CD8-positive, alpha-beta memory T cell (primary cell): ENCODE data around the gene NLGN1. TPM values are rescaled to one million over a fixed set of nuclear protein-coding genes. Genes with fewer than 3 reads are reported as not detected.

Source experiments
- CTCF ChIA-PET: fragments of 350-600 bp; sonication (Branson Sonifier 250); formaldehyde crosslinking; loops from one replicate; lab custom pipeline; 2021; ENCODE audit warnings: antibody characterized with exemption; lab: Charles Lee
- POLR2A ChIA-PET: fragments of 350-600 bp; sonication (Branson Sonifier 250); formaldehyde crosslinking; loops from one replicate; lab custom pipeline; 2021; ENCODE audit warnings: antibody characterized with exemption; lab: Charles Lee
- DNase-seq, 5 donors: peaks; one replicate each; pipeline versions ENCODE4 v3.0.0 to v3.0.0-alpha.2; 2020 to 2022; ENCODE audit warnings: mixed read lengths in 1 of 5
- H3K27ac ChIP-seq: one replicate; pipeline ENCODE4 v1.7.0; 2013; ENCODE audit warnings: low read depth, mild to moderate bottlenecking, low read length, moderate library complexity
- H3K27me3 ChIP-seq: 2 replicates; pipeline ENCODE4 v1.7.0; 2013; ENCODE audit warnings: low read length, mild to moderate bottlenecking; ENCODE audit not compliant: insufficient read depth, poor library complexity, severe bottlenecking
- H3K36me3 ChIP-seq: 2 replicates; pipeline ENCODE4 v1.7.0; 2013; ENCODE audit warnings: mild to moderate bottlenecking, low read length, moderate library complexity; ENCODE audit not compliant: insufficient read depth
- H3K4me1 ChIP-seq: 2 replicates; pipeline ENCODE4 v1.7.0; 2013; ENCODE audit warnings: mild to moderate bottlenecking, low read length, moderate library complexity; ENCODE audit not compliant: insufficient read depth
- H3K4me3 ChIP-seq: 2 replicates; pipeline ENCODE4 v1.7.0; 2013; ENCODE audit warnings: mild to moderate bottlenecking, low read length
- H3K9me3 ChIP-seq: 2 replicates; pipeline ENCODE4 v1.7.0; 2013; ENCODE audit warnings: mild to moderate bottlenecking, low read length
- H3K27ac Mint-ChIP-seq, 8 donors: one replicate each; pipeline ENCODE4 v1.8.0; 2020 to 2021; ENCODE audit warnings: mixed read lengths in 8 of 8, mild to moderate bottlenecking in 6 of 8, inconsistent platforms in 3 of 8, moderate library complexity in 3 of 8
- H3K27me3 Mint-ChIP-seq, 2 donors: one replicate each; pipeline ENCODE4 v1.8.0; 2020 to 2021; ENCODE audit warnings: mixed read lengths in 2 of 2, mild to moderate bottlenecking in 1 of 2, moderate library complexity in 1 of 2
- H3K36me3 Mint-ChIP-seq, 3 donors: one replicate each; pipeline ENCODE4 v1.8.0; 2020 to 2021; ENCODE audit warnings: mixed read lengths in 3 of 3, inconsistent platforms in 1 of 3, mild to moderate bottlenecking in 1 of 3
- H3K4me1 Mint-ChIP-seq, 3 donors: one replicate each; pipeline ENCODE4 v1.8.0; 2020 to 2021; ENCODE audit warnings: mixed read lengths in 3 of 3, inconsistent platforms in 1 of 3, mild to moderate bottlenecking in 1 of 3
- H3K4me3 Mint-ChIP-seq, 7 donors: one replicate each; pipeline ENCODE4 v1.8.0; 2020 to 2021; ENCODE audit warnings: mixed read lengths in 7 of 7, mild to moderate bottlenecking in 6 of 7, moderate library complexity in 4 of 7, inconsistent platforms in 2 of 7
- H3K9me3 Mint-ChIP-seq, 5 donors: one replicate each; pipeline ENCODE4 v1.8.0; 2020 to 2022; ENCODE audit warnings: mixed read lengths in 5 of 5, mild to moderate bottlenecking in 3 of 5, moderate library complexity in 2 of 5, inconsistent platforms in 1 of 5
- polyA plus RNA-seq: library from polyadenylated mRNA; unstranded; fragments of 300-500 nt; fragmentation: Illumina TruSeq; gene quantifications from one replicate; pipeline ENCODE4 v1.2.3, GENCODE V29; 2021
- total RNA-seq, 2 experiments: library from RNA; stranded (reverse); gene quantifications; one replicate each; pipeline ENCODE4 v1.2.3, GENCODE V29; 2021

NLGN1 gene
- total and polyA plus RNA-seq, 3 experiments from 2014 or later: not detected

- H3K27me3 Mint-ChIP-seq: no peaks in the 10 kb centered on the region
- Histone ChIP-seq H3K4me1 (no peaks in the 10 kb centered on the region), H3K9me3 (no peaks in the 10 kb centered on the region), H3K27ac (no peak overlapping the region), H3K4me3 (no peak overlapping the region), H3K36me3 (no peaks in the 10 kb centered on the region), H3K27me3 (no peaks in the 10 kb centered on the region)
- H3K4me1 Mint-ChIP-seq: no peaks in the 10 kb centered on the region
- peaks cover 0 to 5% (median 2%) of the 10 kb centered on the region in 5 donors for H3K9me3 Mint-ChIP-seq
- ChIA-PET POLR2A (no interaction called here), CTCF (no interaction called here)
- DNase-seq: no peak
- no peak overlapping the region for H3K27ac Mint-ChIP-seq
- no peaks in the 10 kb centered on the region for H3K36me3 Mint-ChIP-seq
- no peak overlapping the region for H3K4me3 Mint-ChIP-seq
Measured at GRCh38 chr3:173599673-173600072, 202.1 kb downstream of the NLGN1 start.

GRCh38 chr3:173614522-173614921, 217.0 kb downstream of the NLGN1 start:
- Mint-ChIP-seq H3K4me1 (no peaks in the 10 kb centered on the region), H3K36me3 (no peaks in the 10 kb centered on the region), H3K27me3 (no peaks in the 10 kb centered on the region), H3K4me3 (no peak overlapping the region), H3K9me3 (peaks cover 0 to 19% (median 0%) of the 10 kb centered on the region in 5 donors), H3K27ac (no peak overlapping the region)
- no peaks in the 10 kb centered on the region for H3K27me3 ChIP-seq
- ChIA-PET POLR2A (no interaction called here), CTCF (no interaction called here)
- H3K36me3 ChIP-seq: no peaks in the 10 kb centered on the region
- no peak overlapping the region for H3K4me3 ChIP-seq
- H3K27ac ChIP-seq: no peak overlapping the region
- no peaks in the 10 kb centered on the region for H3K4me1 ChIP-seq
- no peak for DNase-seq
- H3K9me3 ChIP-seq: no peaks in the 10 kb centered on the region

- Mint-ChIP-seq H3K4me1 (no peaks in the 10 kb centered on the region), H3K27me3 (no peaks in the 10 kb centered on the region), H3K9me3 (peaks cover 0 to 27% (median 2%) of the 10 kb centered on the region in 5 donors), H3K36me3 (no peaks in the 10 kb centered on the region), H3K27ac (no peak overlapping the region), H3K4me3 (no peak overlapping the region)
- no peaks in the 10 kb centered on the region for H3K4me1 ChIP-seq
- no peaks in the 10 kb centered on the region for H3K27me3 ChIP-seq
- H3K4me3 ChIP-seq: no peak overlapping the region
- CTCF ChIA-PET: no interaction called here
- no peaks in the 10 kb centered on the region for H3K36me3 ChIP-seq
- POLR2A ChIA-PET: no interaction called here
- DNase-seq: no peak
- H3K9me3 ChIP-seq: no peaks in the 10 kb centered on the region
- H3K27ac ChIP-seq: no peak overlapping the region
Measured at GRCh38 chr3:173615661-173616060, 218.1 kb downstream of the NLGN1 start.

- CTCF ChIA-PET: no interaction called here
- Histone ChIP-seq H3K4me3 (no peak overlapping the region), H3K36me3 (no peaks in the 10 kb centered on the region), H3K9me3 (no peaks in the 10 kb centered on the region), H3K27me3 (no peaks in the 10 kb centered on the region), H3K4me1 (no peaks in the 10 kb centered on the region), H3K27ac (no peak overlapping the region)
- no peaks in the 10 kb centered on the region for H3K36me3 Mint-ChIP-seq
- no peaks in the 10 kb centered on the region for H3K27me3 Mint-ChIP-seq
- peaks cover 0 to 33% (median 3%) of the 10 kb centered on the region in 5 donors for H3K9me3 Mint-ChIP-seq
- DNase-seq: no peak
- H3K27ac Mint-ChIP-seq: no peak overlapping the region
- POLR2A ChIA-PET: no interaction called here
- no peak overlapping the region for H3K4me3 Mint-ChIP-seq
- H3K4me1 Mint-ChIP-seq: no peaks in the 10 kb centered on the region
Measured at GRCh38 chr3:173617490-173617889, 219.9 kb downstream of the NLGN1 start.

GRCh38 chr3:173618148-173618547, 220.6 kb downstream of the NLGN1 start:
- ChIA-PET CTCF (no interaction called here), POLR2A (no interaction called here)
- no peak overlapping the region for H3K27ac ChIP-seq
- Mint-ChIP-seq H3K36me3 (no peaks in the 10 kb centered on the region), H3K27me3 (no peaks in the 10 kb centered on the region), H3K4me3 (no peak overlapping the region), H3K4me1 (no peaks in the 10 kb centered on the region), H3K27ac (no peak overlapping the region), H3K9me3 (peaks cover 0 to 33% (median 3%) of the 10 kb centered on the region in 5 donors)
- no peaks in the 10 kb centered on the region for H3K9me3 ChIP-seq
- DNase-seq: no peak
- no peaks in the 10 kb centered on the region for H3K36me3 ChIP-seq
- H3K4me1 ChIP-seq: no peaks in the 10 kb centered on the region
- no peaks in the 10 kb centered on the region for H3K27me3 ChIP-seq
- H3K4me3 ChIP-seq: no peak overlapping the region

GRCh38 chr3:173618703-173619102, 221.2 kb downstream of the NLGN1 start:
- H3K27ac Mint-ChIP-seq: no peak overlapping the region
- H3K4me1 Mint-ChIP-seq: no peaks in the 10 kb centered on the region
- H3K4me1 ChIP-seq: no peaks in the 10 kb centered on the region
- H3K27me3 ChIP-seq: no peaks in the 10 kb centered on the region
- no peak overlapping the region for H3K4me3 Mint-ChIP-seq
- CTCF ChIA-PET: no interaction called here
- no peak overlapping the region for H3K27ac ChIP-seq
- POLR2A ChIA-PET: no interaction called here
- H3K36me3 Mint-ChIP-seq: no peaks in the 10 kb centered on the region
- no peaks in the 10 kb centered on the region for H3K36me3 ChIP-seq
- no peaks in the 10 kb centered on the region for H3K27me3 Mint-ChIP-seq
- DNase-seq: no peak
- no peaks in the 10 kb centered on the region for H3K9me3 ChIP-seq
- no peak overlapping the region for H3K4me3 ChIP-seq
- H3K9me3 Mint-ChIP-seq: peaks cover 0 to 33% (median 3%) of the 10 kb centered on the region in 5 donors

GRCh38 chr3:173622166-173622565, 224.6 kb downstream of the NLGN1 start:
- Mint-ChIP-seq H3K27ac (no peak overlapping the region), H3K9me3 (peaks cover 0 to 23% (median 3%) of the 10 kb centered on the region in 5 donors), H3K36me3 (no peaks in the 10 kb centered on the region), H3K4me3 (no peak overlapping the region), H3K27me3 (no peaks in the 10 kb centered on the region), H3K4me1 (no peaks in the 10 kb centered on the region)
- no peaks in the 10 kb centered on the region for H3K36me3 ChIP-seq
- H3K4me3 ChIP-seq: no peak overlapping the region
- CTCF ChIA-PET: no interaction called here
- no peak overlapping the region for H3K27ac ChIP-seq
- POLR2A ChIA-PET: no interaction called here
- no peaks in the 10 kb centered on the region for H3K27me3 ChIP-seq
- H3K9me3 ChIP-seq: no peaks in the 10 kb centered on the region
- DNase-seq: no peak
- no peaks in the 10 kb centered on the region for H3K4me1 ChIP-seq

GRCh38 chr3:173624086-173624485, 226.5 kb downstream of the NLGN1 start:
- H3K27ac ChIP-seq: no peak overlapping the region
- no peak overlapping the region for H3K4me3 ChIP-seq
- H3K27me3 Mint-ChIP-seq: no peaks in the 10 kb centered on the region
- no peaks in the 10 kb centered on the region for H3K9me3 ChIP-seq
- no peak overlapping the region for H3K27ac Mint-ChIP-seq
- H3K4me1 ChIP-seq: no peaks in the 10 kb centered on the region
- ChIA-PET CTCF (no interaction called here), POLR2A (no interaction called here)
- DNase-seq: no peak
- peaks cover 0 to 16% (median 3%) of the 10 kb centered on the region in 5 donors for H3K9me3 Mint-ChIP-seq
- H3K36me3 ChIP-seq: no peaks in the 10 kb centered on the region
- no peaks in the 10 kb centered on the region for H3K4me1 Mint-ChIP-seq
- H3K27me3 ChIP-seq: no peaks in the 10 kb centered on the region
- no peak overlapping the region for H3K4me3 Mint-ChIP-seq
- no peaks in the 10 kb centered on the region for H3K36me3 Mint-ChIP-seq

GRCh38 chr3:173630849-173631248, 233.3 kb downstream of the NLGN1 start:
- H3K4me3 ChIP-seq: no peak overlapping the region
- H3K9me3 ChIP-seq: no peaks in the 10 kb centered on the region
- no peaks in the 10 kb centered on the region for H3K4me1 ChIP-seq
- H3K27ac ChIP-seq: no peak overlapping the region
- no peaks in the 10 kb centered on the region for H3K4me1 Mint-ChIP-seq
- CTCF ChIA-PET: no interaction called here
- H3K4me3 Mint-ChIP-seq: no peak overlapping the region
- H3K27me3 ChIP-seq: no peaks in the 10 kb centered on the region
- no peaks in the 10 kb centered on the region for H3K27me3 Mint-ChIP-seq
- no peak overlapping the region for H3K27ac Mint-ChIP-seq
- no peaks in the 10 kb centered on the region for H3K36me3 Mint-ChIP-seq
- H3K36me3 ChIP-seq: no peaks in the 10 kb centered on the region
- no peak for DNase-seq
- POLR2A ChIA-PET: no interaction called here
- H3K9me3 Mint-ChIP-seq: peaks cover 0 to 11% (median 0%) of the 10 kb centered on the region in 5 donors
